DOHH2 (cell line): ENCODE results near the gene NEBL.

Source experiments
- H3F3A ChIP-seq: fragments of 200-600 bp; sonication (generic), shearing (Covaris generic); 2 replicates; pipeline ENCODE4 v1.6.0; 2016; ENCODE audit warnings: antibody characterized with exemption, mild to moderate bottlenecking; ENCODE audit not compliant: control insufficient read depth, insufficient read depth
- H3K27ac ChIP-seq: fragments of 200-600 bp; sonication (generic); 2 replicates; pipeline ENCODE4 v1.5.1; 2014; ENCODE audit warnings: low read depth, mild to moderate bottlenecking, low read length, moderate library complexity
- H3K27me3 ChIP-seq: fragments of 200-600 bp; sonication (generic); 2 replicates; pipeline ENCODE4 v1.6.1; 2014; ENCODE audit warnings: mild to moderate bottlenecking, low read length, mixed read lengths; ENCODE audit not compliant: control insufficient read depth
- H3K36me3 ChIP-seq: fragments of 200-600 bp; sonication (generic); 2 replicates; pipeline ENCODE4 v1.6.1; 2014; ENCODE audit warnings: mild to moderate bottlenecking, low read length, moderate library complexity, mixed read lengths; ENCODE audit not compliant: control insufficient read depth
- H3K4me1 ChIP-seq: fragments of 200-600 bp; sonication (generic); 2 replicates; pipeline ENCODE4 v1.6.1; 2014; ENCODE audit warnings: mild to moderate bottlenecking, low read length, mixed read lengths; ENCODE audit not compliant: control insufficient read depth
- H3K4me2 ChIP-seq: fragments of 200-600 bp; sonication (generic); 2 replicates; pipeline ENCODE4 v1.6.0; 2014; ENCODE audit warnings: mild to moderate bottlenecking, low read length, moderate library complexity
- H3K4me3 ChIP-seq: fragments of 200-600 bp; sonication (generic); 2 replicates; pipeline ENCODE4 v1.5.1; 2014; ENCODE audit warnings: mild to moderate bottlenecking, low read length, mixed read lengths
- H3K79me2 ChIP-seq: fragments of 200-600 bp; sonication (generic); 2 replicates; pipeline ENCODE4 v1.6.1; 2014; ENCODE audit warnings: mild to moderate bottlenecking, low read length, mixed read lengths; ENCODE audit not compliant: control insufficient read depth
- H3K9me2 ChIP-seq: fragments of 200-600 bp; sonication (generic); replicated peaks from 2 replicates; pipeline ENCODE4 v1.6.1; 2014; ENCODE audit warnings: mild to moderate bottlenecking, low read length, mixed read lengths; ENCODE audit not compliant: control insufficient read depth
- H3K9me3 ChIP-seq: fragments of 200-600 bp; sonication (generic); 2 replicates; pipeline ENCODE4 v1.6.1; 2014; ENCODE audit warnings: antibody characterized with exemption, low read length, mixed read lengths; ENCODE audit not compliant: control insufficient read depth, insufficient read depth
- H4K20me1 ChIP-seq: fragments of 200-600 bp; sonication (generic); 2 replicates; pipeline ENCODE4 v1.6.0; 2014; ENCODE audit warnings: low read depth, mild to moderate bottlenecking, antibody characterized with exemption, low read length, moderate library complexity; ENCODE audit not compliant: control insufficient read depth, insufficient read depth
- EZH2phosphoT487 ChIP-seq: fragments of 200-600 bp; sonication (generic); IDR thresholded peaks from 2 replicates; pipeline ENCODE4 v1.6.1; 2017; ENCODE audit warnings: borderline replicate concordance, mild to moderate bottlenecking, antibody characterized with exemption, low read length, moderate library complexity, mixed read lengths
- TF ChIP-seq, protein P1 (sequence below): fragments of 200-600 bp; sonication (generic); IDR thresholded peaks from one replicate; pipeline ENCODE4 v1.5.1; 2014; ENCODE audit warnings: antibody characterized with exemption, mild to moderate bottlenecking, low read depth, low read length; ENCODE audit not compliant: poor library complexity, severe bottlenecking

NEBL gene

DNA sequence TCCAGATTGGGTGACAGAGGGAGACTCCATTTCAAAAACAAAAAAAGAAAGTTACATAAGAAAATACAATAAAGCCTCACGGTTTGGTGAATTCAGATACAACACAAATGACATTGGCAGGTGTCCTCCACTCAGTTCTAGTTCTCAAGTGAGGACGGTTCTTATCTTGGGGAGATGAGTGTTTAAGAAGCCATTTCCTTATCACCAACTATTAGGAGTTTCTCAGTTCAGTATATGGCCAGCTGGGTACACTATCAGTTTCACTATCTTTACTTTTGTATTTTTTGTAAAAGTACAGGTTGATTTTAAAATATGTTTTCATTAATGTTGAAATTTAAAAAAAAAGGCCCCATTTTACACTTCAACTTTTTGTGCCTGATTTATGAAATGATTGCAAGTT is 36.6 kb upstream of the NEBL start:
- Histone ChIP-seq H3K9me3 (no peaks in the 10 kb centered on the region), H3K36me3 (no peaks in the 10 kb centered on the region), H3K27me3 (no peaks in the 10 kb centered on the region), H3K27ac (no peak overlapping the region), H3K79me2 (no peaks in the 10 kb centered on the region), H4K20me1 (no peaks in the 10 kb centered on the region), H3K4me2 (no peak overlapping the region), H3K9me2 (no peaks in the 10 kb centered on the region), H3K4me1 (no peaks in the 10 kb centered on the region), H3K4me3 (no peak overlapping the region), H3F3A (no peaks in the 10 kb centered on the region)
- no peak for TF ChIP-seq EZH2phosphoT487
- TF ChIP-seq, protein P1, sequence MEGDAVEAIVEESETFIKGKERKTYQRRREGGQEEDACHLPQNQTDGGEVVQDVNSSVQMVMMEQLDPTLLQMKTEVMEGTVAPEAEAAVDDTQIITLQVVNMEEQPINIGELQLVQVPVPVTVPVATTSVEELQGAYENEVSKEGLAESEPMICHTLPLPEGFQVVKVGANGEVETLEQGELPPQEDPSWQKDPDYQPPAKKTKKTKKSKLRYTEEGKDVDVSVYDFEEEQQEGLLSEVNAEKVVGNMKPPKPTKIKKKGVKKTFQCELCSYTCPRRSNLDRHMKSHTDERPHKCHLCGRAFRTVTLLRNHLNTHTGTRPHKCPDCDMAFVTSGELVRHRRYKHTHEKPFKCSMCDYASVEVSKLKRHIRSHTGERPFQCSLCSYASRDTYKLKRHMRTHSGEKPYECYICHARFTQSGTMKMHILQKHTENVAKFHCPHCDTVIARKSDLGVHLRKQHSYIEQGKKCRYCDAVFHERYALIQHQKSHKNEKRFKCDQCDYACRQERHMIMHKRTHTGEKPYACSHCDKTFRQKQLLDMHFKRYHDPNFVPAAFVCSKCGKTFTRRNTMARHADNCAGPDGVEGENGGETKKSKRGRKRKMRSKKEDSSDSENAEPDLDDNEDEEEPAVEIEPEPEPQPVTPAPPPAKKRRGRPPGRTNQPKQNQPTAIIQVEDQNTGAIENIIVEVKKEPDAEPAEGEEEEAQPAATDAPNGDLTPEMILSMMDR, result no peak

DNA sequence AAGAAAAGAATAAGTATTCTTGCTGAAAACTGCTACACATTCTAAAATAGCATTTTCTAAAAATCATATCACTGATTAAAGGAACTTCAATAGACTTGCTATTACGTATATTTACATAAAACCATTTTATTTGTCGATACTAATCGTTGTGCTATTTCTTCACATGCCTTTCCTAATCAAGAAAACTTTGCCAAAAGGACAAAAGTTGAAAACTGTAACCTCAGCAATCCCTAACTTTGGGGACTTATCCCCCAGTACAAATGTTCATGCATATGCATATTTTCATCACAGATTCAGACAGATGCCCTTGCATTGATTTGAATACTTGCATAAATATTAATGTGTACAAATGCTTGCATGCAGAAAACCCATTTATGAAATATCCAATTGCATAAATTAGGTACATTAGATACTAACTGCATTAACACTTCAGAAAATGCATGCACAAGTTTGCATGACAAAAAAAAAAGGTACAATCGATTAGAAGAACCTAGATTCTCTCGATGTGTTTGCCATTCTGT is 35.6 kb upstream of the NEBL start:
- Histone ChIP-seq H3K9me3 (no peaks in the 10 kb centered on the region), H3K4me2 (no peak overlapping the region), H3K4me3 (no peak overlapping the region), H3F3A (no peaks in the 10 kb centered on the region), H4K20me1 (no peaks in the 10 kb centered on the region), H3K36me3 (no peaks in the 10 kb centered on the region), H3K79me2 (no peaks in the 10 kb centered on the region), H3K27me3 (no peaks in the 10 kb centered on the region), H3K9me2 (no peaks in the 10 kb centered on the region), H3K4me1 (no peaks in the 10 kb centered on the region), H3K27ac (no peak overlapping the region)
- TF ChIP-seq, protein P1, result no peak
- TF ChIP-seq EZH2phosphoT487, result no peak

DNA sequence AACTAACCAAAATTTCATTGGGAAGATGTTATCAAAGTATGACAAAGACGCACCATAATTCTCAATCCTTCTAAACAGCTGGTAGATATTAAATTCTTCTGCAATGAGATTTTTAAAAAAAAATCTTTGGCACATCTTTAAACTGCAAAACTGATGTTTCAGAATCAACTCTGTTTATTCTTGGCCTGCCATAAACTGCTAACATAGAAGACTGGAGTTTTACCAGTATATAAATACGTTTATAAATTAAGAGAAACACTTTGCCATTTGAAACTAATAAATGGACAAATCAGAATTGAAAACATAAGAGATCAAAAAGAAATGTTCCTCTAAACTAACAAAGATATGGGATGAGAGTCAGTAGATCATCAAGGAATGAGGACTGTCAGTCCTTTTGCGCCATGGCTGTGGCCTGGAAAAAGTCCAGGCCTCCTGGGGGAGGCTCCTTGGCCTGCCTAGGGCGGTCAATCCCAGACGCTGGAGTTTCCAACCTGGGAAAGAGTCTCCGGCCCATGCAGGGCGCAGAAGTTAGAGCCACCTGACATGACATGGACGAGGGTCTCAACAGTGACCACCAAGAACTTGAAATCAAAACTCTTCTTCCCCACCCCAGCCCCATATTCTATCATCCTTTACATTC is 34.2 kb upstream of the NEBL start:
- H3K27me3 ChIP-seq, result no peaks in the 10 kb centered on the region
- no peak overlapping the region for H3K4me2 ChIP-seq
- no peaks in the 10 kb centered on the region for H3K4me1 ChIP-seq
- no peak overlapping the region for H3K27ac ChIP-seq
- H3K4me3 ChIP-seq, result no peak overlapping the region
- no peaks in the 10 kb centered on the region for H3K9me3 ChIP-seq
- no peaks in the 10 kb centered on the region for H3F3A ChIP-seq
- no peaks in the 10 kb centered on the region for H3K79me2 ChIP-seq
- no peaks in the 10 kb centered on the region for H3K9me2 ChIP-seq
- TF ChIP-seq, protein P1, result no peak
- no peak for TF ChIP-seq EZH2phosphoT487
- H4K20me1 ChIP-seq, result no peaks in the 10 kb centered on the region
- H3K36me3 ChIP-seq, result no peaks in the 10 kb centered on the region
